Measurements from ENCODE around the gene ARHGAP42.

The ARHGAP42 gene

DNA sequence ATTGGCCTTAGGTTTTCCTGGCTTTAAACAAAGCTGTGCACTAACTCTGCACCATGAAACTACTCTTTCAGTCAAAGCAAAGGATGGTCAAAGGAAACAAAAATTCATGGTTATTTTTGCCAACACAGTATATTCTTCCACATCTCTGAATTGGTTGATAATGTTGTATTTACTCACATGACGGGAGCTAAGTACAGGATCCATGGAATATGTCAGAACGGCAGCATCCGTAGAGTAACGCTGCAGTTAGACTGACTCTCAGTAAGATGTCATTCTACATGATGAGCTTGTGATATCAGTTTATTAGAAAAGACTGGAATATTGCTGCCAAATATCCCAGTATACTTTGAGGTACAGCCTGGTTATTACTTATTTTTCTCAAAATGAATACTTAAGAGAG, 270.4 kb downstream of the ARHGAP42 start:
- Histone ChIP-seq H3F3A (ENCODE audit: insufficient read depth) (no peaks in the 10 kb centered on the region), H3K27ac (ENCODE audit: low read depth, low read length) (no peak overlapping the region), H3K9ac (ENCODE audit: low read length) (no peak overlapping the region), H3K79me2 (ENCODE audit: insufficient read depth, low read length) (no peaks in the 10 kb centered on the region), H3K4me2 (ENCODE audit: low read depth, low read length, poor library complexity, severe bottlenecking) (no peak overlapping the region), H3K4me3 (ENCODE audit: insufficient read depth, low read length, poor library complexity, severe bottlenecking) (no peak overlapping the region), H4K20me1 (ENCODE audit: low read depth, low read length) (no peaks in the 10 kb centered on the region), H3K36me3 (ENCODE audit: low read length) (no peaks in the 10 kb centered on the region), H3K27me3 (ENCODE audit: low read length) (no peaks in the 10 kb centered on the region), H2AFZ (ENCODE audit: low read depth, low read length, severe bottlenecking) (no peak overlapping the region), H3K9me2 (replicated peaks; ENCODE audit: insufficient read depth, low read length) (no peaks in the 10 kb centered on the region), H3K9me3 (ENCODE audit: insufficient read depth, low read length) (no peaks in the 10 kb centered on the region)
- TF ChIP-seq, protein P1, sequence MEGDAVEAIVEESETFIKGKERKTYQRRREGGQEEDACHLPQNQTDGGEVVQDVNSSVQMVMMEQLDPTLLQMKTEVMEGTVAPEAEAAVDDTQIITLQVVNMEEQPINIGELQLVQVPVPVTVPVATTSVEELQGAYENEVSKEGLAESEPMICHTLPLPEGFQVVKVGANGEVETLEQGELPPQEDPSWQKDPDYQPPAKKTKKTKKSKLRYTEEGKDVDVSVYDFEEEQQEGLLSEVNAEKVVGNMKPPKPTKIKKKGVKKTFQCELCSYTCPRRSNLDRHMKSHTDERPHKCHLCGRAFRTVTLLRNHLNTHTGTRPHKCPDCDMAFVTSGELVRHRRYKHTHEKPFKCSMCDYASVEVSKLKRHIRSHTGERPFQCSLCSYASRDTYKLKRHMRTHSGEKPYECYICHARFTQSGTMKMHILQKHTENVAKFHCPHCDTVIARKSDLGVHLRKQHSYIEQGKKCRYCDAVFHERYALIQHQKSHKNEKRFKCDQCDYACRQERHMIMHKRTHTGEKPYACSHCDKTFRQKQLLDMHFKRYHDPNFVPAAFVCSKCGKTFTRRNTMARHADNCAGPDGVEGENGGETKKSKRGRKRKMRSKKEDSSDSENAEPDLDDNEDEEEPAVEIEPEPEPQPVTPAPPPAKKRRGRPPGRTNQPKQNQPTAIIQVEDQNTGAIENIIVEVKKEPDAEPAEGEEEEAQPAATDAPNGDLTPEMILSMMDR (IDR thresholded peaks at IDR 0.05; ENCODE audit: insufficient read depth, low read length, poor library complexity, severe bottlenecking), result no peak
- no peak for TF ChIP-seq EZH2phosphoT487 (conservative IDR thresholded peaks at IDR 0.05; ENCODE audit: low read length)

DNA sequence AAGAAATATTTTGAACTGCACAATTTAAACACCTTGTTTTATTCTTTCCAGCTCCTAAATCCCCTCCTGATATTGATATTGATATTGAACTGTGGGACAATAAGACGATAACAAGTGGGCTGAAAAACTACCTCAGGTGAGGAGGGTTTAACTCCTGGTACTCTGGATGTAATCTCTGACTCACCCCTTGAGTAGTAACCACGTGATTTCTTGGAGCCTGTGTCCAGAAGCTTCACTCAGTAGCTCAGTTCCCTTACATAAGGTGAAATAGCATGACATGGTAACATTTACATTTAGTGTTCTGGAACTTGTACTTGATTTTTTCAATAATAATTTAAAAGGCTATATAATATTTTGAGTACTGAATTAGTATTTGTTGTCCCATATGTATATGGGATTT, 274.5 kb downstream of the ARHGAP42 start:
- TF ChIP-seq, protein P1 (IDR thresholded peaks at IDR 0.05; ENCODE audit: insufficient read depth, low read length, poor library complexity, severe bottlenecking), result no peak
- TF ChIP-seq EZH2phosphoT487 (conservative IDR thresholded peaks at IDR 0.05; ENCODE audit: low read length), result no peak
- Histone ChIP-seq H3K27me3 (ENCODE audit: low read length) (no peaks in the 10 kb centered on the region), H3K36me3 (ENCODE audit: low read length) (no peaks in the 10 kb centered on the region), H3K4me3 (ENCODE audit: insufficient read depth, low read length, poor library complexity, severe bottlenecking) (no peak overlapping the region), H3K9me3 (ENCODE audit: insufficient read depth, low read length) (no peaks in the 10 kb centered on the region), H3K9me2 (replicated peaks; ENCODE audit: insufficient read depth, low read length) (no peaks in the 10 kb centered on the region), H3K4me2 (ENCODE audit: low read depth, low read length, poor library complexity, severe bottlenecking) (no peak overlapping the region), H4K20me1 (ENCODE audit: low read depth, low read length) (no peaks in the 10 kb centered on the region), H3K27ac (ENCODE audit: low read depth, low read length) (no peak overlapping the region), H3K9ac (ENCODE audit: low read length) (no peak overlapping the region), H3F3A (ENCODE audit: insufficient read depth) (no peaks in the 10 kb centered on the region), H2AFZ (ENCODE audit: low read depth, low read length, severe bottlenecking) (no peak overlapping the region), H3K79me2 (ENCODE audit: insufficient read depth, low read length) (no peaks in the 10 kb centered on the region)

DNA sequence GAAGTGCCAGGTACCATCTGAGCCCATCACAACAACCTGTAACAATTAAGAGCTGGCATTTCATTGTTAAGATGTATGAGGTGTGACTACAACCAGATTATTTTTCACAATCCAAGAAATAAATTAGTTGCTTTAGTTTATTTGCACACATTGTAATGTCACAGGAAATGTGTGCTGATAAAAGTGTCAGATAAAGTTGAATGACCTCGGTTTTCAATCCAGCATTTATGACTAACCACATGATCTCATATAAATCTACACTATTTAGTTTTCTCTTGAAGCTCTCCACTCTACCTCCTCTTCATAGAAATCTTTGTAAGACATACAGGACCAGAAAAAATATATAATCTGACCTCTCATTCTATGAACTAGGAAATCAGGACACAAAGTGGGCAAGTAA, 276.3 kb downstream of the ARHGAP42 start:
- Histone ChIP-seq H2AFZ (ENCODE audit: low read depth, low read length, severe bottlenecking) (no peak overlapping the region), H3K9me3 (ENCODE audit: insufficient read depth, low read length) (no peaks in the 10 kb centered on the region), H3K27me3 (ENCODE audit: low read length) (no peaks in the 10 kb centered on the region), H3F3A (ENCODE audit: insufficient read depth) (no peaks in the 10 kb centered on the region), H3K9me2 (replicated peaks; ENCODE audit: insufficient read depth, low read length) (no peaks in the 10 kb centered on the region), H3K79me2 (ENCODE audit: insufficient read depth, low read length) (no peaks in the 10 kb centered on the region), H3K9ac (ENCODE audit: low read length) (no peak overlapping the region), H4K20me1 (ENCODE audit: low read depth, low read length) (no peaks in the 10 kb centered on the region), H3K36me3 (ENCODE audit: low read length) (no peaks in the 10 kb centered on the region), H3K27ac (ENCODE audit: low read depth, low read length) (no peak overlapping the region), H3K4me3 (ENCODE audit: insufficient read depth, low read length, poor library complexity, severe bottlenecking) (no peak overlapping the region), H3K4me2 (ENCODE audit: low read depth, low read length, poor library complexity, severe bottlenecking) (no peak overlapping the region)
- no peak for TF ChIP-seq EZH2phosphoT487 (conservative IDR thresholded peaks at IDR 0.05; ENCODE audit: low read length)

DNA sequence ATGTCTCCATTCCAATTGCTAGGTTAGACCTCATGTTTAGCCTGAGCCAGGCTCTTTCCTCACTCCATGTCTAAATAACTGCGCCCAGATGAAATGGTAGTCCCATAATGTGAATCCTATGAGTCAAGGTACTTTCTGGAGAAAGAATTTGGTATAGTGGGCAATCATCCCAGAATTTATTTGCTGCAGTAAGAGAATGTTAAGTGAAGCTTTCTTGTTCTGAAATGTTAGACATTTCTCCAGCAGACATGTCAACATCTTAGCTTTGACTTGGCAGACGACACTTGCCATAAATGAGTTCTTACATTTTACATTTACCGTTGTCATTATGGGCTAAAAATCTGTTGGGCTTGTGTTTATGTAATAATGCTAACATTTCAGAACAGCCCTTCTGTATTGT, 277.3 kb downstream of the ARHGAP42 start:
- TF ChIP-seq EZH2phosphoT487 (conservative IDR thresholded peaks at IDR 0.05; ENCODE audit: low read length), result no peak
- TF ChIP-seq, protein P1 (IDR thresholded peaks at IDR 0.05; ENCODE audit: insufficient read depth, low read length, poor library complexity, severe bottlenecking), result no peak
- H3K36me3 ChIP-seq (ENCODE audit: low read length), result no peaks in the 10 kb centered on the region
- no peaks in the 10 kb centered on the region for H3K9me2 ChIP-seq (replicated peaks; ENCODE audit: insufficient read depth, low read length)
- no peak overlapping the region for H2AFZ ChIP-seq (ENCODE audit: low read depth, low read length, severe bottlenecking)
- H4K20me1 ChIP-seq (ENCODE audit: low read depth, low read length), result no peaks in the 10 kb centered on the region
- H3F3A ChIP-seq (ENCODE audit: insufficient read depth), result no peaks in the 10 kb centered on the region
- H3K79me2 ChIP-seq (ENCODE audit: insufficient read depth, low read length), result no peaks in the 10 kb centered on the region
- H3K9me3 ChIP-seq (ENCODE audit: insufficient read depth, low read length), result no peaks in the 10 kb centered on the region
- H3K9ac ChIP-seq (ENCODE audit: low read length), result no peak overlapping the region
- H3K27ac ChIP-seq (ENCODE audit: low read depth, low read length), result no peak overlapping the region
- no peaks in the 10 kb centered on the region for H3K27me3 ChIP-seq (ENCODE audit: low read length)
- H3K4me2 ChIP-seq (ENCODE audit: low read depth, low read length, poor library complexity, severe bottlenecking), result no peak overlapping the region
- H3K4me3 ChIP-seq (ENCODE audit: insufficient read depth, low read length, poor library complexity, severe bottlenecking), result no peak overlapping the region

Measured in SU-DHL-6 (cell line).